ENCODE measurements around the gene TNFRSF21.
"Not testable (repeated sequence)": the region's sequence is repeated elsewhere in the genome, so short reads cannot be mapped to it uniquely, and the experiment has no call there.

DNA sequence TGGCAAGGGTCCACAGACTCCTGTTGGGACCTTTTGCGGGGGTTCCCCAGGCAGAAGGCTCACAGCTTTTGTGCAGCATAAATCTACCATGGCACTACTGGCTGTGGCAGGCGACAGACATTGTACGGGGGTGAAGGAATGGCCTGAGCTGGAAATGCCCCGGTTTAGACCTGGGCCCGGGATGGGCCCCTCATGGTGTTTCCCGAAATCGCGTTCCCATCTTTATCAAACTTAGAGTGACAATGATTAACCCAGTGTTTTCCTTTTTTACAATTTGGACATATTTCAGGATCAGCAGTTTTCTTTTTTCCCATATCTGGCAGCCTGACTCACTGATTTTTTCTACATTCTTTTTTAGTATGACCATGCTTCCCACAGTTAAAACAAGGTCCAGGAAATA lies 5.5 kb upstream of the TNFRSF21 start:
- TF ChIP-seq, protein P1, sequence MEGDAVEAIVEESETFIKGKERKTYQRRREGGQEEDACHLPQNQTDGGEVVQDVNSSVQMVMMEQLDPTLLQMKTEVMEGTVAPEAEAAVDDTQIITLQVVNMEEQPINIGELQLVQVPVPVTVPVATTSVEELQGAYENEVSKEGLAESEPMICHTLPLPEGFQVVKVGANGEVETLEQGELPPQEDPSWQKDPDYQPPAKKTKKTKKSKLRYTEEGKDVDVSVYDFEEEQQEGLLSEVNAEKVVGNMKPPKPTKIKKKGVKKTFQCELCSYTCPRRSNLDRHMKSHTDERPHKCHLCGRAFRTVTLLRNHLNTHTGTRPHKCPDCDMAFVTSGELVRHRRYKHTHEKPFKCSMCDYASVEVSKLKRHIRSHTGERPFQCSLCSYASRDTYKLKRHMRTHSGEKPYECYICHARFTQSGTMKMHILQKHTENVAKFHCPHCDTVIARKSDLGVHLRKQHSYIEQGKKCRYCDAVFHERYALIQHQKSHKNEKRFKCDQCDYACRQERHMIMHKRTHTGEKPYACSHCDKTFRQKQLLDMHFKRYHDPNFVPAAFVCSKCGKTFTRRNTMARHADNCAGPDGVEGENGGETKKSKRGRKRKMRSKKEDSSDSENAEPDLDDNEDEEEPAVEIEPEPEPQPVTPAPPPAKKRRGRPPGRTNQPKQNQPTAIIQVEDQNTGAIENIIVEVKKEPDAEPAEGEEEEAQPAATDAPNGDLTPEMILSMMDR (IDR thresholded peaks at IDR 0.05) = not testable (repeated sequence)
- not testable (repeated sequence) for TF ChIP-seq EP300 (IDR thresholded peaks at IDR 0.05; ENCODE audit: low read depth); POLR2AphosphoS5 (IDR thresholded peaks at IDR 0.05)
